ENCODE results near the gene EVI2A.

EVI2A gene

DNA sequence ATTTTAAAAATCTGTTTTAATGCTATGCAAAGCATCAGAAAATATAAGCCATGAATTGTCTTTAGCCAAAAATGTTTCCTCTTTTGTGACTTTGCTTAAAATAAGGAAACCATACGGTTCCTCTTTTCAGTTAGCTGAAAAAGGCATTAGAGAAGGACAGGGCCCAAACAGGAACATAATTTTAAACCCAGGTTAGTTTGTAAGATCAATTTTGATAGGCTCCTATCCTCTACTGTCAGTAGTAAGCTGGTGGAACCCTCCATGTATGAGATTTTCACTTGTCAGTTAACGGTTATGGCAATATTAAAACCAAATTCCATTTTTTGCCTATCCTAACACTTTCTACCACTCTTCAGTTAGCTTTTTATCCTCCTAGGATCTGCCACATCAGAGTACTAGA is 11.9 kb downstream of the EVI2A start:
- Histone ChIP-seq H3K9me3 (ENCODE audit: low read depth, low read length) (no peaks in the 10 kb centered on the region), H3K36me3 (ENCODE audit: insufficient read depth, low read length) (no peaks in the 10 kb centered on the region), H3K27ac (no peak overlapping the region), H3K4me3 (no peak overlapping the region), H3K9ac (ENCODE audit: insufficient read length) (no peak overlapping the region)
- no peak for DNase-seq (ENCODE audit: low read depth, low spot score)
- TF ChIP-seq EZH2 (IDR thresholded peaks at IDR 0.05) (no peak), FOXP2 (optimal IDR thresholded peaks at IDR 0.05; ENCODE audit: control extremely low read depth, extremely low read length, insufficient read depth) (no peak), POLR2AphosphoS5 (IDR thresholded peaks at IDR 0.05; ENCODE audit: borderline replicate concordance, low read depth, low read length) (no peak)

DNA sequence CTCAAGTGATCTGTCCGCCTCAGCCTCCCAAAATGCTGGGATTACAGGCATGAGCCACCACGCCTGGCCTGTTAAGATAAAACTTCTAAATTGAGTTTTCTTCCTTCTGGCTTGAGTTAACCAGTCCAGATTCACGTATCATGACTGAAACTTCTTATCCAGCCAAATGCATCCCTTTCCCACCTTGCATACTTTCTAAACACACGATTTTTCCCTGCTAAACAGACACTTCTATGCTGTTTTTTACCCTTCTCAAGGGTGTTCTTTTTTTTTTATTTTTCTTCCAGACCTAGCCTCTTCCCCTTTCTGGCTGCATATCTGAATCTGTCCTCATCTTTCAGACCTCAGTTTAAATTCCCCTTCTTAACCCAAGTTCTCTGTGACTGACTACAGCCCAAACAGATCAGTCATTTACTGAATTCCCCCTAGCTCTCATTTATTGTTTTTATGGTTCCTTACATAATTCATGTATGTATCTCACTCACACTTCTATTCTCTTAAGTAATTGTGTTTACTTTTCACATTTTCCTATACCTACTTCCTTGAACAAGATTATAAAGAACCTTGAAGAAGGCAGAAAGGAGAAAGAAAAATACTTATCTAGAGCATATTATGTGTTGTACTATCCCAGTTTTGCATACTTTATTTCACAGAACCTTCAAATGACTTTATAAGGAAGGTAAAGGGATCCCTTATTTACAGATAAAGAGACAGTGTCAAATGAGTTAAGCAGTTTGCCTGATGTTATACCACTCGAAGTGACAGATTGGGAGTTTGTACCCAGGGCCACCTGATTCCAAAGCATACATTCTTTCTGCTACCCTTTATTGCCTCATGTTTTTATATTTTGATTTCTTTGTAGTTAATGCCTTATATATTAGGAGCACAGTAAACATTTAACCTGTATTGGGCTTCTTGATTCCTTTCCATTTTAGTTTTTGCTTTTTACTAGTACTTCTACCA is 12.8 kb downstream of the EVI2A start:
- DNase-seq (ENCODE audit: low read depth, low spot score), result no peak
- TF ChIP-seq FOXP2 (optimal IDR thresholded peaks at IDR 0.05; ENCODE audit: control extremely low read depth, extremely low read length, insufficient read depth), result no peak
- no peak for TF ChIP-seq EZH2 (IDR thresholded peaks at IDR 0.05)
- no peak for TF ChIP-seq POLR2AphosphoS5 (IDR thresholded peaks at IDR 0.05; ENCODE audit: borderline replicate concordance, low read depth, low read length)
- no peak overlapping the region for H3K27ac ChIP-seq
- H3K36me3 ChIP-seq (ENCODE audit: insufficient read depth, low read length), result no peaks in the 10 kb centered on the region
- no peak overlapping the region for H3K4me3 ChIP-seq
- H3K9me3 ChIP-seq (ENCODE audit: low read depth, low read length), result no peaks in the 10 kb centered on the region
- no peak overlapping the region for H3K9ac ChIP-seq (ENCODE audit: insufficient read length)

DNA sequence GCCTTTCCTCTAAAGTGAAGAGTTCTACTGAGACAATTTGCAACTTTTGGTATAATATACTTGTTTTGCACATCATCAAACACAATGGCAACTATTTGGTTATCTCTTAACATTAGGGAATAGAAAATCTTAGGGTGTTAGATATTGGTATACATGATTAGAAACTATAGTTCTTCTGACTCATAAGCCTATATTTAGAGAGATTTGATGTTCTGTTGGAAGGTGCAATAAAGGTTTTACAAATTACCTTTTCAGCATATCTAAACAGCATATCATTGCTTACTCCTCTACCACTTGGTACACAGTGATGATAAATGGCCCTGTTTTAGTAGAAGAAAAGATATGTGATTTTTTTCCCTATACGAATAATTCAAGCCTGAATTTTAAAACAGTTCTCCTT is 13.8 kb downstream of the EVI2A start:
- no peaks in the 10 kb centered on the region for H3K36me3 ChIP-seq (ENCODE audit: insufficient read depth, low read length)
- DNase-seq (ENCODE audit: low read depth, low spot score), result no peak
- H3K9ac ChIP-seq (ENCODE audit: insufficient read length), result no peak overlapping the region
- H3K9me3 ChIP-seq (ENCODE audit: low read depth, low read length), result no peaks in the 10 kb centered on the region
- no peak overlapping the region for H3K4me3 ChIP-seq
- TF ChIP-seq EZH2 (IDR thresholded peaks at IDR 0.05), result no peak
- no peak for TF ChIP-seq POLR2AphosphoS5 (IDR thresholded peaks at IDR 0.05; ENCODE audit: borderline replicate concordance, low read depth, low read length)
- TF ChIP-seq FOXP2 (optimal IDR thresholded peaks at IDR 0.05; ENCODE audit: control extremely low read depth, extremely low read length, insufficient read depth), result no peak
- H3K27ac ChIP-seq, result no peak overlapping the region

DNA sequence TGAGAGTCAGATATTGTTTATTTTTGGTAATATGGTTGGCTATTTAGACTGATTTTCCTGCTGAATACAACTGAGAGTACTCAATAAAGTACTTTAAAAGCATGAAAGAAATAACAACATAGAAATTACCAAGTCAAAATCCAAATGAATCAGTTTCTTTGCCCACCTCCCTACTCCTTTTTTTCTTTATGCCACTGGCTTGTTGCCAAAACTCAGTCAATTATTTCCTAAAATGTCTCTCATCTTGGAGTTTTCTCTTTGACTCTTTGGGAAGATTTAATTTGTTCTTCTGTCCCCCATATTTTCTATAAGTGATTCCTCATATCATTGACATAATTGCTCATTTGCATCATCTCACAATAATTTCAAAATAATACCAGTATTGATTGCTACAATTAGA is 21.8 kb downstream of the EVI2A start:
- H3K9ac ChIP-seq (ENCODE audit: insufficient read length), result no peak overlapping the region
- no peak for DNase-seq (ENCODE audit: low read depth, low spot score)
- no peak overlapping the region for H3K4me3 ChIP-seq
- no peaks in the 10 kb centered on the region for H3K36me3 ChIP-seq (ENCODE audit: insufficient read depth, low read length)
- no peak overlapping the region for H3K27ac ChIP-seq
- TF ChIP-seq EZH2 (IDR thresholded peaks at IDR 0.05) (no peak), FOXP2 (optimal IDR thresholded peaks at IDR 0.05; ENCODE audit: control extremely low read depth, extremely low read length, insufficient read depth) (no peak), POLR2AphosphoS5 (IDR thresholded peaks at IDR 0.05; ENCODE audit: borderline replicate concordance, low read depth, low read length) (no peak)
- no peaks in the 10 kb centered on the region for H3K9me3 ChIP-seq (ENCODE audit: low read depth, low read length)

DNA sequence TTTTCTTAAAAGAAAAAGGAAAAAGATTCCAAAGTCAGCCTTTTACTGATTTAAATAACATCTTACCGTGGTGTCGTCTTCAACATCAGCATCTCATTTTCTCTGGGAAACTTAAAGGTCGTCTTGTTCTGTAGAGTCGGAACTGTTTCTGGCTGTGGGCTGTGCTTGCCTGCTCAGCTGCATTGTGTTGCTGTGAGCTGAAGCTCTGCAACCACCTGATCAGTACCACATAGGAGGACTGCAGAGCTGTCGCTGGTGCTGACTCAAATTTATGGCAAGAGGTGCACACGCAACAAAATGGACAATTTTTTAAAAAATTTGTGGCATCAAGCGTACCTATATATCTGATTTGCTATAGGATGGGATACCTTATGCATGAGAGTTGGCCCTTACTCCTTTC is 24.3 kb downstream of the EVI2A start, which contains the start of gene OMG:
Gene OMG (minus strand): TSS at position 150 of the 400 bp plus-strand sequence. CDS start 908 bp downstream, outside the sequence.
- no peak for TF ChIP-seq EZH2 (IDR thresholded peaks at IDR 0.05)
- Histone ChIP-seq H3K9me3 (ENCODE audit: low read depth, low read length) (no peaks in the 10 kb centered on the region), H3K9ac (ENCODE audit: insufficient read length) (no peak within 1 kb of the TSS), H3K36me3 (ENCODE audit: insufficient read depth, low read length) (no peaks in the 10 kb centered on the region), H3K4me3 (no peak within 1 kb of the TSS), H3K27ac (no peak within 1 kb of the TSS)
- DNase-seq (ENCODE audit: low read depth, low spot score), result no peak

DNA sequence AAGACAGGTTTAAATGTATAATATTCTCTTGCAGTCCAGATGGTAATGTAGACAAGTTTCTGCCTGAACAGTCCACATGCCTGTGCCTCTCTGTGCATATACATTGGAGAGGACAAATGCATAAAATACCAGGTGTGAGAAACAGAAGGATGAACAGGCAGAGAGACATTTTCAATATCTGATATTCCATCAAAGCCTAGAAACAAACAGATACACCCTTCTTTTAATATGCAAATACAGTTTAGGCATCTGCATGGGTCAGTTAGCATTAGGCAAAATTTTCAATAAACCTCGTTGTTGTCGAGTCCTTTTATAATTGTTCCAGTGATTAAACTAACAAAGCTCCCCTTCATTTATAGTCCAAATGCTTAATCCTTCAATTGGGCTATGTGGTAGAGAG is 25.3 kb downstream of the EVI2A start:
- no peak overlapping the region for H3K4me3 ChIP-seq
- TF ChIP-seq EZH2 (IDR thresholded peaks at IDR 0.05), result no peak
- TF ChIP-seq POLR2AphosphoS5 (IDR thresholded peaks at IDR 0.05; ENCODE audit: borderline replicate concordance, low read depth, low read length), result no peak
- TF ChIP-seq FOXP2 (optimal IDR thresholded peaks at IDR 0.05; ENCODE audit: control extremely low read depth, extremely low read length, insufficient read depth), result no peak
- no peak for DNase-seq (ENCODE audit: low read depth, low spot score)
- H3K9me3 ChIP-seq (ENCODE audit: low read depth, low read length), result no peaks in the 10 kb centered on the region
- no peak overlapping the region for H3K9ac ChIP-seq (ENCODE audit: insufficient read length)
- peaks cover 4% of the 10 kb centered on the region; the same call in 1 of the 2 replicates for H3K36me3 ChIP-seq (ENCODE audit: insufficient read depth, low read length)
- H3K27ac ChIP-seq, result no peak overlapping the region

DNA sequence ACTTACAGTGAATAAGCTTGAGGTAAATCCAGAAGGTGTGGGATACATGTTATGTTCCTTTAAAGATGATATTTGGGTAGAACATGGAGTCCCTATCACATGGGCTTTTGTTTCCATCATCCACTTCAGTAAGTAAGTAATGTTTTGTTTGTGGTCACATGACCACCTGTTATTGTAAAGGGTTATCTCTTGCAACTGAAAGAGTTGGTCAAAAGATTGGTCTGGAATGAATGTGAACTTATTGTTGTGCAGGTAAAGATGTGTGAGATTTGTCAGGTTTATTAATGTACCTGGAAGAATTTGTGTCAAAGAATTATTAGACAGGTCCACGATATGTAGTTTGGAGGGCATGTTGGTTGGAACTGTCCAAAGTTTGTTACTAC is 25.9 kb downstream of the EVI2A start:
- DNase-seq (ENCODE audit: low read depth, low spot score), result no peak
- no peak for TF ChIP-seq EZH2 (IDR thresholded peaks at IDR 0.05)
- TF ChIP-seq POLR2AphosphoS5 (IDR thresholded peaks at IDR 0.05; ENCODE audit: borderline replicate concordance, low read depth, low read length), result no peak
- no peak for TF ChIP-seq FOXP2 (optimal IDR thresholded peaks at IDR 0.05; ENCODE audit: control extremely low read depth, extremely low read length, insufficient read depth)
- Histone ChIP-seq H3K4me3 (no peak overlapping the region), H3K27ac (no peak overlapping the region), H3K9me3 (ENCODE audit: low read depth, low read length) (no peaks in the 10 kb centered on the region), H3K9ac (ENCODE audit: insufficient read length) (no peak overlapping the region), H3K36me3 (ENCODE audit: insufficient read depth, low read length) (peaks cover 4% of the 10 kb centered on the region; the same call in 1 of the 2 replicates)

DNA sequence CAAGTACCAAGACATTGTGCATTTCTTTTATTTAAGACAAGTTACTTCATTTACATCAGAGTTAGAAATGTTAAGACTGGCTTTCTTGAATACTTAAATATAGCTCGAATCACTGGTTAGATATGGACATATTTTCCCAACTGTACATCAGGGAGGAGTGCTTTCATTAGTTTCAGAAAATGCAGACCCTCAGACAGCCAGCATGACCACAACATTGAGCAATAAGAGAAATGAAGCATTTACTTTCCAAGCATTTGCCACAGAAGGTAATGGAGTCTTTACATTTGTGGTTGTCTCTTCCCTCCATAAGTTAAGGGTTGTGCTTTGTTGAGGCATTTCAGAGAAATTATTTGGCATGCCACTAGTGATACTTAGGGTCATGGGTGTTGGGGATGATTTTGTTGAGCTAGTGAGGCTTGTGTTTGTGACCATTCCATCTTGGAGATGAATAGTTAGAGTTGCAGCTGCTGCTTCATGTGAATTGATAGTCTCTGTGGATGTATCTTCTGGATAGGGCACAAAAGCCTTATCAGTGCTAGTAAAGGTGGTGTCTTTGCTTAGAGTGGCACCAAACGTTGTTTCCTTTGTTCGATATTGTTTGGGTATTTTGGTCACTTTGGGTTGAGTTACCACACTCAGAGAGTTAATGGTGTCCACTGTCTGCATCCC is 26.5 kb downstream of the EVI2A start:
- peaks cover 8% of the 10 kb centered on the region for H3K36me3 ChIP-seq (ENCODE audit: insufficient read depth, low read length)
- H3K9ac ChIP-seq (ENCODE audit: insufficient read length), result no peak overlapping the region
- no peaks in the 10 kb centered on the region for H3K9me3 ChIP-seq (ENCODE audit: low read depth, low read length)
- DNase-seq (ENCODE audit: low read depth, low spot score), result no peak
- H3K4me3 ChIP-seq, result no peak overlapping the region
- no peak overlapping the region for H3K27ac ChIP-seq
- TF ChIP-seq FOXP2 (optimal IDR thresholded peaks at IDR 0.05; ENCODE audit: control extremely low read depth, extremely low read length, insufficient read depth), result no peak
- no peak for TF ChIP-seq EZH2 (IDR thresholded peaks at IDR 0.05)
- no peak for TF ChIP-seq POLR2AphosphoS5 (IDR thresholded peaks at IDR 0.05; ENCODE audit: borderline replicate concordance, low read depth, low read length)
